Lung (tissue), 12 donors: Measurements from ENCODE around the gene LIFR. TPM values are rescaled to one million over a fixed set of nuclear protein-coding genes. Genes with fewer than 3 reads are reported as not detected.

Source experiments
- ATAC-seq: fragments of 200-7000 bp; cut with Tn5 transposase; one replicate; pipeline ENCODE4 v1.9.1; 2020; ENCODE audit warnings: moderate number of reproducible peaks; ENCODE audit not compliant: insufficient read depth, low FRiP score
- DNase-seq, 3 donors: peaks; one replicate each; pipeline ENCODE4 v3.0.0-alpha.2; 2013 to 2017
- H3K27ac ChIP-seq, 2 donors: one replicate each; pipeline ENCODE4 v1.5.1; 2013; ENCODE audit warnings: mild to moderate bottlenecking in 2 of 2, moderate library complexity in 2 of 2, control low read depth in 1 of 2, inconsistent platforms in 1 of 2, low read depth in 1 of 2, low read length in 1 of 2
- H3K27me3 ChIP-seq, 3 donors: one replicate each; pipeline ENCODE4 v1.5.1; 2013; ENCODE audit warnings: low read length in 2 of 3; ENCODE audit not compliant: control insufficient read depth in 3 of 3, insufficient read depth in 3 of 3
- H3K36me3 ChIP-seq, 4 donors: one replicate each; pipeline ENCODE4 v1.5.1; 2013; ENCODE audit warnings: low read length in 4 of 4, mild to moderate bottlenecking in 1 of 4, moderate library complexity in 1 of 4; ENCODE audit not compliant: control insufficient read depth in 4 of 4, insufficient read depth in 4 of 4
- H3K4me1 ChIP-seq, 5 donors: one replicate each; pipeline ENCODE4 v1.5.1; 2013; ENCODE audit warnings: low read length in 5 of 5, mild to moderate bottlenecking in 2 of 5, moderate library complexity in 1 of 5; ENCODE audit not compliant: control insufficient read depth in 5 of 5, insufficient read depth in 5 of 5
- H3K4me3 ChIP-seq: one replicate; pipeline ENCODE4 v1.5.1; 2013; ENCODE audit warnings: mild to moderate bottlenecking, control low read depth, moderate library complexity
- H3K9ac ChIP-seq, 2 donors: one replicate each; pipeline ENCODE4 v1.5.1; 2013; ENCODE audit warnings: low read length in 2 of 2, control low read depth in 1 of 2; ENCODE audit not compliant: insufficient read depth in 1 of 2
- H3K9me3 ChIP-seq, 4 donors: one replicate each; pipeline ENCODE4 v1.5.1; 2013; ENCODE audit warnings: low read length in 3 of 4, mild to moderate bottlenecking in 1 of 4, moderate library complexity in 1 of 4; ENCODE audit not compliant: control insufficient read depth in 4 of 4, insufficient read depth in 3 of 4
- CTCF ChIP-seq: IDR thresholded peaks from 2 replicates; pipeline ENCODE4 v1.5.1; 2012; ENCODE audit warnings: mild to moderate bottlenecking; ENCODE audit errors: control extremely low read depth, extremely low read depth
- WGBS, 2 donors: extraction: QIAGEN DNeasy Blood & Tissue Kit; methylation state at CpG; one replicate each; pipeline ENCODE4 v1.1.7; 2013; 5-methylcytosine and 5-hydroxymethylcytosine counted together
- polyA plus RNA-seq, 2 donors: library from polyadenylated mRNA; stranded (reverse); fragments of 200-250 nt; gene quantifications; one replicate each; pipeline ENCODE4 v1.2.1, GENCODE V29; 2013
- total RNA-seq, 2 donors: library from RNA; depleted of rRNA in 1 of 2; stranded (reverse); fragments of >200 nt in 1 of 2; gene quantifications; one replicate each; pipeline ENCODE4 v1.2.1, GENCODE V29; 2014 to 2021
- donor health status: control.
- donor health status: control.
- donor health status: Bipolar disorder and iron deficiency.
- donor health status: healthy.
- donor health status: DM: yes; HTN: yes; CAD: no.

Gene LIFR
- total and polyA plus RNA-seq, 4 donors, result 14.2 to 345 (median 37.8) TPM

- Histone ChIP-seq H3K4me3 (no peak overlapping the region), H3K36me3 (no peaks in the 10 kb centered on the region), H3K9ac (no peak overlapping the region), H3K9me3 (no peaks in the 10 kb centered on the region), H3K27ac (no peak overlapping the region), H3K4me1 (peaks cover 0 to 4% (median 0%) of the 10 kb centered on the region in 5 donors), H3K27me3 (no peaks in the 10 kb centered on the region)
- 95 to 98% methylated on average over 8 of the region's 8 CpGs for WGBS, 2 donors
- no peak for ATAC-seq
- DNase-seq, result no peak
- TF ChIP-seq CTCF, result no peak
Observed at GRCh38 chr5:38458174-38458573, 98.3 kb downstream of the LIFR start.

GRCh38 chr5:38456657-38457399 is 99.6 kb downstream of the LIFR start:
- no peak for DNase-seq

GRCh38 chr5:38455796-38456330 is 100.6 kb downstream of the LIFR start:
- Histone ChIP-seq H3K9me3 (no peaks in the 10 kb centered on the region), H3K36me3 (no peaks in the 10 kb centered on the region), H3K27ac (no peak overlapping the region), H3K4me3 (no peak overlapping the region), H3K4me1 (peaks cover 0 to 5% (median 0%) of the 10 kb centered on the region in 5 donors), H3K27me3 (no peaks in the 10 kb centered on the region), H3K9ac (no peak overlapping the region)
- ATAC-seq, result no peak
- no peak for DNase-seq
- TF ChIP-seq CTCF, result no peak
- WGBS, 2 donors, result 87 to 90% methylated on average over 8 of the region's 8 CpGs

More at GRCh38 chr5:38456657-38457399, 99.6 kb downstream of the LIFR start:
- H3K27me3 ChIP-seq, result no peaks in the 10 kb centered on the region
- H3K9ac ChIP-seq, result no peak overlapping the region
- H3K9me3 ChIP-seq, result no peaks in the 10 kb centered on the region
- H3K4me3 ChIP-seq, result no peak overlapping the region
- no peaks in the 10 kb centered on the region for H3K36me3 ChIP-seq
- ATAC-seq, result no peak
- TF ChIP-seq CTCF, result no peak
- no peaks in the 10 kb centered on the region for H3K4me1 ChIP-seq
- H3K27ac ChIP-seq, result no peak overlapping the region
- WGBS, 2 donors, result 85 to 90% methylated on average over 4 of the region's 4 CpGs
